Astrocyte (in vitro differentiated cells and primary cell): ENCODE data around the gene IGSF21. TPM values are rescaled to one million over a fixed set of nuclear protein-coding genes. Genes with fewer than 3 reads are reported as not detected.

ENCODE experiments used
- DNase-seq: peaks from one replicate; pipeline ENCODE4 v3.0.0-alpha.2; 2010; ENCODE audit warnings: low read depth
- FAIRE-seq: peaks from 2 replicates; lab custom pipeline; 2011; peaks lifted over from hg19 to GRCh38; lab: Jason Lieb, UNC
- H2AFZ ChIP-seq: 2 replicates; pipeline ENCODE4 v1.6.0; 2012; ENCODE audit warnings: low read depth, low read length, inconsistent platforms
- H3K27ac ChIP-seq: 2 replicates; pipeline ENCODE4 v1.5.1; 2011; ENCODE audit warnings: low read depth, low read length, inconsistent platforms
- H3K27me3 ChIP-seq: 2 replicates; pipeline ENCODE4 v1.6.0; 2011; ENCODE audit warnings: low read length, inconsistent platforms; ENCODE audit not compliant: insufficient read depth
- H3K36me3 ChIP-seq: 2 replicates; pipeline ENCODE4 v1.5.1; 2011; ENCODE audit warnings: low read length, inconsistent platforms; ENCODE audit not compliant: insufficient read depth
- H3K4me1 ChIP-seq: 2 replicates; pipeline ENCODE4 v1.5.1; 2011; ENCODE audit warnings: low read length, inconsistent platforms; ENCODE audit not compliant: insufficient read depth
- H3K4me2 ChIP-seq: 2 replicates; pipeline ENCODE4 v1.6.0; 2012; ENCODE audit warnings: low read length, inconsistent platforms
- H3K4me3 ChIP-seq: 2 replicates; pipeline ENCODE4 v1.5.1; 2011; ENCODE audit warnings: low read depth, mild to moderate bottlenecking, low read length, inconsistent platforms; ENCODE audit not compliant: insufficient read depth
- H3K79me2 ChIP-seq: 2 replicates; pipeline ENCODE4 v1.6.0; 2012; ENCODE audit warnings: mild to moderate bottlenecking, low read length, inconsistent platforms; ENCODE audit not compliant: insufficient read depth
- H3K9ac ChIP-seq: 2 replicates; pipeline ENCODE4 v1.6.0; 2012; ENCODE audit warnings: mild to moderate bottlenecking, low read length, inconsistent platforms
- H3K9me3 ChIP-seq: 2 replicates; pipeline ENCODE4 v1.5.1; 2012; ENCODE audit warnings: low read depth, mild to moderate bottlenecking, low read length, inconsistent platforms; ENCODE audit not compliant: insufficient read depth
- H4K20me1 ChIP-seq: 2 replicates; pipeline ENCODE4 v1.6.0; 2012; ENCODE audit warnings: low read length, inconsistent platforms; ENCODE audit not compliant: insufficient read depth
- H3K27ac Mint-ChIP-seq: one replicate; pipeline ENCODE4 v1.8.0; 2021; ENCODE audit warnings: mild to moderate bottlenecking, mixed read lengths; ENCODE audit not compliant: unreplicated experiment
- H3K27me3 Mint-ChIP-seq: one replicate; pipeline ENCODE4 v1.8.0; 2021; ENCODE audit warnings: low read depth, mixed read lengths; ENCODE audit not compliant: unreplicated experiment
- H3K36me3 Mint-ChIP-seq: one replicate; pipeline ENCODE4 v1.8.0; 2021; ENCODE audit warnings: low read depth, mixed read lengths; ENCODE audit not compliant: unreplicated experiment
- H3K4me1 Mint-ChIP-seq: one replicate; pipeline ENCODE4 v1.8.0; 2021; ENCODE audit warnings: low read depth, mixed read lengths; ENCODE audit not compliant: unreplicated experiment
- H3K4me3 Mint-ChIP-seq: one replicate; pipeline ENCODE4 v1.8.0; 2021; ENCODE audit warnings: mild to moderate bottlenecking, moderate library complexity, mixed read lengths; ENCODE audit not compliant: unreplicated experiment
- H3K9me3 Mint-ChIP-seq: one replicate; pipeline ENCODE4 v1.8.0; 2021; ENCODE audit warnings: mild to moderate bottlenecking, mixed read lengths; ENCODE audit not compliant: unreplicated experiment
- EZH2 ChIP-seq: IDR thresholded peaks from 2 replicates; pipeline ENCODE4 v1.6.1; 2012; ENCODE audit warnings: mild to moderate bottlenecking, low read length, inconsistent platforms; ENCODE audit not compliant: insufficient read depth
- total RNA-seq: library from RNA; stranded (reverse); gene quantifications from 2 replicates; pipeline ENCODE4 v1.2.1, GENCODE V29; 2021
- TF ChIP-seq, protein P1 (sequence below): IDR thresholded peaks from 2 replicates; pipeline ENCODE4 v1.5.1; 2011; ENCODE audit warnings: low read depth, mild to moderate bottlenecking, inconsistent platforms, low read length, moderate library complexity; ENCODE audit not compliant: insufficient read depth

IGSF21 gene
- total RNA-seq, 1 donor from 2014 or later = not detected

GRCh38 chr1:18058981-18059605 is 48.5 kb upstream of the IGSF21 start:
- no peaks in the 10 kb centered on the region for H3K4me1 ChIP-seq
- H3K36me3 ChIP-seq = no peaks in the 10 kb centered on the region
- no peak overlapping the region for H3K4me3 Mint-ChIP-seq
- H3K9me3 ChIP-seq = peaks cover 7% of the 10 kb centered on the region
- H3K9me3 Mint-ChIP-seq = peaks cover 9% of the 10 kb centered on the region
- H3K9ac ChIP-seq = no peak overlapping the region
- DNase-seq (no peak), FAIRE-seq (no peak)
- TF ChIP-seq, protein P1, sequence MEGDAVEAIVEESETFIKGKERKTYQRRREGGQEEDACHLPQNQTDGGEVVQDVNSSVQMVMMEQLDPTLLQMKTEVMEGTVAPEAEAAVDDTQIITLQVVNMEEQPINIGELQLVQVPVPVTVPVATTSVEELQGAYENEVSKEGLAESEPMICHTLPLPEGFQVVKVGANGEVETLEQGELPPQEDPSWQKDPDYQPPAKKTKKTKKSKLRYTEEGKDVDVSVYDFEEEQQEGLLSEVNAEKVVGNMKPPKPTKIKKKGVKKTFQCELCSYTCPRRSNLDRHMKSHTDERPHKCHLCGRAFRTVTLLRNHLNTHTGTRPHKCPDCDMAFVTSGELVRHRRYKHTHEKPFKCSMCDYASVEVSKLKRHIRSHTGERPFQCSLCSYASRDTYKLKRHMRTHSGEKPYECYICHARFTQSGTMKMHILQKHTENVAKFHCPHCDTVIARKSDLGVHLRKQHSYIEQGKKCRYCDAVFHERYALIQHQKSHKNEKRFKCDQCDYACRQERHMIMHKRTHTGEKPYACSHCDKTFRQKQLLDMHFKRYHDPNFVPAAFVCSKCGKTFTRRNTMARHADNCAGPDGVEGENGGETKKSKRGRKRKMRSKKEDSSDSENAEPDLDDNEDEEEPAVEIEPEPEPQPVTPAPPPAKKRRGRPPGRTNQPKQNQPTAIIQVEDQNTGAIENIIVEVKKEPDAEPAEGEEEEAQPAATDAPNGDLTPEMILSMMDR = no peak
- TF ChIP-seq EZH2 = no peak
- no peak overlapping the region for H3K4me3 ChIP-seq
- H3K36me3 Mint-ChIP-seq = no peaks in the 10 kb centered on the region
- no peaks in the 10 kb centered on the region for H3K4me1 Mint-ChIP-seq
- H3K4me2 ChIP-seq = no peak overlapping the region
- H3K27ac ChIP-seq = no peak overlapping the region
- H3K27ac Mint-ChIP-seq = no peak overlapping the region
- H3K27me3 Mint-ChIP-seq = peaks cover 77% of the 10 kb centered on the region
- no peaks in the 10 kb centered on the region for H3K79me2 ChIP-seq
- H4K20me1 ChIP-seq = no peaks in the 10 kb centered on the region
- peaks cover 2% of the 10 kb centered on the region for H3K27me3 ChIP-seq
- no peak overlapping the region for H2AFZ ChIP-seq

DNA sequence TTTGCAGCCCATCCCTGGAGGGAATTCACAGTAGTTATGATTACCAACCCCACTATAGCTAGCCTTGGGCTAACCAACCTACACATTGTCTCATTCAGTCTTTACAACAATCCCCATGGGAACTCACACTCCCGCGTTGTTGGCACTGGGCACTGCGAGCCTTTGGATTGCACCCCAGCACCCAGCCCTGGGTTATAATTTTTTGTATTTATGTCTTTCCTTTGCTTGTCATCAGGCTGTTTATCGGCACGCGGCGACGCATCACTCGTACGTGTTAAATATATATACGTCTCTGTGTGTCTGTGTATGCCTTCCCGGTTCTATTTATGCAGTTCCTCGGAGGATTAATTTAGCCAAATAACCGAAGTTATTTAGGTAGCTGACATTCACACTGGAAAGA is 47.2 kb upstream of the IGSF21 start:
- H3K9me3 Mint-ChIP-seq = peaks cover 10% of the 10 kb centered on the region
- no peak for FAIRE-seq
- TF ChIP-seq, protein P1 = no peak
- no peak for TF ChIP-seq EZH2
- Histone ChIP-seq H3K36me3 (no peaks in the 10 kb centered on the region), H3K4me1 (no peaks in the 10 kb centered on the region), H3K4me3 (no peak overlapping the region), H3K9ac (no peak overlapping the region), H2AFZ (no peak overlapping the region), H3K27ac (no peak overlapping the region), H4K20me1 (no peaks in the 10 kb centered on the region), H3K4me2 (no peak overlapping the region), H3K27me3 (peaks cover 2% of the 10 kb centered on the region), H3K79me2 (no peaks in the 10 kb centered on the region), H3K9me3 (peaks cover 7% of the 10 kb centered on the region)
- H3K27me3 Mint-ChIP-seq = peaks cover 79% of the 10 kb centered on the region
- H3K36me3 Mint-ChIP-seq = no peaks in the 10 kb centered on the region
- H3K4me3 Mint-ChIP-seq = no peak overlapping the region
- H3K4me1 Mint-ChIP-seq = no peaks in the 10 kb centered on the region
- H3K27ac Mint-ChIP-seq = no peak overlapping the region
- DNase-seq = no peak

DNA sequence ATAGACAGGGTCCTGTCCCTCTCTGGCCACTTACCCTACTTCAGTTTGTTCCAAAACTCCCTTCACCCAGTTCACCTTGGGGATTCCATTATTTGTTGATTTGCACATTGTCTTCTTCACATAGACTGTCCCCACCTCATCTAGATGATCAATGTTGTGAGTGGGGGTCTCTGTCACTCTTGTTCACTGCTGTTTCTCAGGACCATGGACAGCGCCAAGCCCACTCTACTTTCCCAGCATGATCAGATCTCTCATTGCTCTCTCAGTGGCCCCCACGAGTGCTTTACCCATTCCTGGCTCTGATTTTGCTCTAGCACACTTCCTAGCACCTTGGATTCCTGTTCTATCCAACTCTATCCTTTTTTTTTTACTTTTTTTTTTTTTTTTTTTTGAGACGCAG is 45.4 kb upstream of the IGSF21 start:
- no peak for FAIRE-seq
- H3K9me3 ChIP-seq = peaks cover 7% of the 10 kb centered on the region
- TF ChIP-seq, protein P1 = no peak
- TF ChIP-seq EZH2 = no peak
- no peaks in the 10 kb centered on the region for H3K36me3 Mint-ChIP-seq
- no peaks in the 10 kb centered on the region for H4K20me1 ChIP-seq
- H2AFZ ChIP-seq = no peak overlapping the region
- H3K36me3 ChIP-seq = no peaks in the 10 kb centered on the region
- peaks cover 2% of the 10 kb centered on the region for H3K27me3 ChIP-seq
- H3K27ac Mint-ChIP-seq = no peak overlapping the region
- DNase-seq = no peak
- no peak overlapping the region for H3K4me3 Mint-ChIP-seq
- no peak overlapping the region for H3K9ac ChIP-seq
- no peak overlapping the region for H3K4me2 ChIP-seq
- no peak overlapping the region for H3K27ac ChIP-seq
- H3K4me1 Mint-ChIP-seq = peaks cover 6% of the 10 kb centered on the region
- no peak overlapping the region for H3K4me3 ChIP-seq
- H3K9me3 Mint-ChIP-seq = peaks cover 14% of the 10 kb centered on the region
- no peaks in the 10 kb centered on the region for H3K4me1 ChIP-seq
- peaks cover 75% of the 10 kb centered on the region for H3K27me3 Mint-ChIP-seq
- no peaks in the 10 kb centered on the region for H3K79me2 ChIP-seq
